ENCODE data around the gene NIM1K. TPM values are rescaled to one million over a fixed set of nuclear protein-coding genes. Genes with fewer than 3 reads are reported as not detected.

The NIM1K gene
- total and polyA plus RNA-seq, 10 of the 15 experiments (the other 5 are each of a cell fraction or from before 2014, with no cell fraction given) = 0.27 to 1.7 (median 0.66) TPM

DNA sequence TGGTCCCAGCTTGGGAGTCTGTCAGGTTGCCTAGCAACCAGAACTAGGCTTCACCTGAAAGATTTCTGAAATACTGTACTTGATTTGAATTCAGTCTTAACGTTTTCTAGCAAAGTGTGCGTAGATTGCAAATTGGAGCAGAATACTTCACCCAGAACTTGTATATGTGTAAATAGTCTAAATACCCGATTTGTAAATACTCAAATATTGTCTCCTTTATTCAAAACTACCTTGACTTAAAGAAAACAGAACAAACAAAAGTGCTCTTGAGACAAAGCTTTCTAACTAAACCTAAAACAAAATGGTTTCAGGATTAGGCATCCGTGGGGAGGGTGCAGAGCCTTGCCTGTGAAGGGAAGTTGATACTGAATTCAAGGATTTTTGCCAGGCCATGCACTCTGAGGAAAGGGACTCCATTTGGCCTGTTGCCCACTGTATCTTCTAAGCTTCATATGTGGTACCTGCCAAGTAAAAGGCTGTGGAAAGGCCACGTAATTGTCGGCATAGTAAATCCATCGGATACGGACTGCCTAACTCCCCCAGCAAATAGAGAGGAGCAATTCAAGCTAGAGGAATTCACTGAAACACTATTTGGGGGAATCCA lies 121.9 kb downstream of the NIM1K start:
- in situ Hi-C loops (cut with MboI) (no loop called here), intact Hi-C loops (cut with micrococcal nuclease; ENCODE audit: unreplicated experiment) (loop anchor here (2.0 to 5.0 kb wide), 6 partner anchors 168 to 322 kb away; partner anchors contain the start of genes NNT, TMEM267 and ZNF131)
- POLR2A ChIA-PET = interaction anchor here (0.5 to 4.1 kb wide), 12 partner anchors 10 to 709 kb away, joined by 3 to 46 read pairs (median 6); partner anchors contain the start of genes TMEM267 and ZNF131

More for the DNA sequence above, 121.9 kb downstream of the NIM1K start:
- Histone ChIP-seq H3K9me3 (replicated peaks; ENCODE audit: control insufficient read depth, insufficient read depth, low read length) (no peaks in the 10 kb centered on the region; the same call in 1 of the 3 replicates), H3K4me2 (ENCODE audit: control insufficient read depth, insufficient read depth) (peak overlapping the region; percentile 68), H4K20me1 (ENCODE audit: control insufficient read depth, insufficient read depth) (no peaks in the 10 kb centered on the region), H3K9ac (ENCODE audit: control insufficient read depth, insufficient read depth, low read length) (peak overlapping the region; percentile 25; the same call in 1 of the 2 replicates), H3K4me1 (ENCODE audit: control insufficient read depth, insufficient read depth, low read length) (peaks cover 6% of the 10 kb centered on the region), H3K27ac (ENCODE audit: control insufficient read depth, insufficient read depth) (peak overlapping the region; percentile 82), H3K36me3 (ENCODE audit: control insufficient read depth in 2 of 2, insufficient read depth in 2 of 2, low read length in 1 of 2) (peaks cover 0 to 7% of the 10 kb centered on the region in 2 experiments; a peak in 1 of 4 replicates), H2AFZ (ENCODE audit: control insufficient read depth, low read depth, low read length) (peak overlapping the region; percentile 86), H3K79me2 (ENCODE audit: control insufficient read depth, insufficient read depth, low read length) (peaks cover 43% of the 10 kb centered on the region), H3K4me3 (peak overlapping the region; percentile 27; the same call in 1 of the 2 replicates), H3K27me3 (replicated peaks in 1 of 2; ENCODE audit: control insufficient read depth in 2 of 2, insufficient read depth in 2 of 2, low read length in 1 of 2) (no peaks in the 10 kb centered on the region)
- DNase-seq (ENCODE audit: low read depth, low spot score) = no peak
- TSS peak; percentile 87 for BruUV-seq (replicated peaks)
- SMC1A ChIA-PET (ENCODE audit: uncharacterized antibody, unreplicated experiment) = interaction anchor here (0.7 to 3.9 kb wide), 10 partner anchors 11 to 273 kb away, joined by 3 to 20 read pairs (median 7); partner anchors contain the start of gene TMEM267
- 50% methylated on average over 8 of the region's 8 CpGs for WGBS (ENCODE audit: insufficient coverage, insufficient replicate concordance, low lambda C conversion rate, missing lambda C conversion rate)
- no peak for FAIRE-seq
- RAD21 ChIA-PET (ENCODE audit: unreplicated experiment) = interaction anchor here (0.9 to 3.8 kb wide), 12 partner anchors 11 to 322 kb away, joined by 3 to 38 read pairs (median 5); partner anchors contain the start of genes TMEM267 and ZNF131
- peak; percentile 100 for TF ChIP-seq BMI1 (IDR thresholded peaks at IDR 0.05; ENCODE audit: borderline replicate concordance)
- 0 out of 2 replicates have a peak, but pooled peaks have one; percentile 8 for TF ChIP-seq HDGF (IDR thresholded peaks at IDR 0.05)
- no peak for TF ChIP-seq IKZF1 (conservative IDR thresholded peaks at IDR 0.05)
- TF ChIP-seq ZSCAN29 (IDR thresholded peaks at IDR 0.05) = no peak
- TF ChIP-seq NRF1 (conservative IDR thresholded peaks at IDR 0.05; ENCODE audit: low read depth, low read length) = no peak
- TF ChIP-seq, protein P1, sequence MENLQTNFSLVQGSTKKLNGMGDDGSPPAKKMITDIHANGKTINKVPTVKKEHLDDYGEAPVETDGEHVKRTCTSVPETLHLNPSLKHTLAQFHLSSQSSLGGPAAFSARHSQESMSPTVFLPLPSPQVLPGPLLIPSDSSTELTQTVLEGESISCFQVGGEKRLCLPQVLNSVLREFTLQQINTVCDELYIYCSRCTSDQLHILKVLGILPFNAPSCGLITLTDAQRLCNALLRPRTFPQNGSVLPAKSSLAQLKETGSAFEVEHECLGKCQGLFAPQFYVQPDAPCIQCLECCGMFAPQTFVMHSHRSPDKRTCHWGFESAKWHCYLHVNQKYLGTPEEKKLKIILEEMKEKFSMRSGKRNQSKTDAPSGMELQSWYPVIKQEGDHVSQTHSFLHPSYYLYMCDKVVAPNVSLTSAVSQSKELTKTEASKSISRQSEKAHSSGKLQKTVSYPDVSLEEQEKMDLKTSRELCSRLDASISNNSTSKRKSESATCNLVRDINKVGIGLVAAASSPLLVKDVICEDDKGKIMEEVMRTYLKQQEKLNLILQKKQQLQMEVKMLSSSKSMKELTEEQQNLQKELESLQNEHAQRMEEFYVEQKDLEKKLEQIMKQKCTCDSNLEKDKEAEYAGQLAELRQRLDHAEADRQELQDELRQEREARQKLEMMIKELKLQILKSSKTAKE (IDR thresholded peaks at IDR 0.05; ENCODE audit: low read depth, poor library complexity, severe bottlenecking) = peak; percentile 9
- TF ChIP-seq REST (IDR thresholded peaks at IDR 0.05; ENCODE audit: low read depth, low read length) = no peak
- peak; percentile 70 for TF ChIP-seq MLLT1 (IDR thresholded peaks at IDR 0.05)
- TF ChIP-seq, protein P2, sequence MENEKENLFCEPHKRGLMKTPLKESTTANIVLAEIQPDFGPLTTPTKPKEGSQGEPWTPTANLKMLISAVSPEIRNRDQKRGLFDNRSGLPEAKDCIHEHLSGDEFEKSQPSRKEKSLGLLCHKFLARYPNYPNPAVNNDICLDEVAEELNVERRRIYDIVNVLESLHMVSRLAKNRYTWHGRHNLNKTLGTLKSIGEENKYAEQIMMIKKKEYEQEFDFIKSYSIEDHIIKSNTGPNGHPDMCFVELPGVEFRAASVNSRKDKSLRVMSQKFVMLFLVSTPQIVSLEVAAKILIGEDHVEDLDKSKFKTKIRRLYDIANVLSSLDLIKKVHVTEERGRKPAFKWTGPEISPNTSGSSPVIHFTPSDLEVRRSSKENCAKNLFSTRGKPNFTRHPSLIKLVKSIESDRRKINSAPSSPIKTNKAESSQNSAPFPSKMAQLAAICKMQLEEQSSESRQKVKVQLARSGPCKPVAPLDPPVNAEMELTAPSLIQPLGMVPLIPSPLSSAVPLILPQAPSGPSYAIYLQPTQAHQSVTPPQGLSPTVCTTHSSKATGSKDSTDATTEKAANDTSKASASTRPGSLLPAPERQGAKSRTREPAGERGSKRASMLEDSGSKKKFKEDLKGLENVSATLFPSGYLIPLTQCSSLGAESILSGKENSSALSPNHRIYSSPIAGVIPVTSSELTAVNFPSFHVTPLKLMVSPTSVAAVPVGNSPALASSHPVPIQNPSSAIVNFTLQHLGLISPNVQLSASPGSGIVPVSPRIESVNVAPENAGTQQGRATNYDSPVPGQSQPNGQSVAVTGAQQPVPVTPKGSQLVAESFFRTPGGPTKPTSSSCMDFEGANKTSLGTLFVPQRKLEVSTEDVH (IDR thresholded peaks at IDR 0.05; ENCODE audit: low read depth, partially characterized antibody) = peak; percentile 11
- no peak for ATAC-seq
- CTCF ChIA-PET = interaction anchor here (0.8 to 4.4 kb wide), 10 partner anchors 10 to 272 kb away, joined by 3 to 34 read pairs (median 6); partner anchors contain the start of genes TMEM267 and ZNF131
